ENCODE data around the gene COMMD1. TPM values are rescaled to one million over a fixed set of nuclear protein-coding genes. Genes with fewer than 3 reads are reported as not detected.

COMMD1 gene
- polyA plus RNA-seq, 1 experiment, result 44.6 TPM

DNA sequence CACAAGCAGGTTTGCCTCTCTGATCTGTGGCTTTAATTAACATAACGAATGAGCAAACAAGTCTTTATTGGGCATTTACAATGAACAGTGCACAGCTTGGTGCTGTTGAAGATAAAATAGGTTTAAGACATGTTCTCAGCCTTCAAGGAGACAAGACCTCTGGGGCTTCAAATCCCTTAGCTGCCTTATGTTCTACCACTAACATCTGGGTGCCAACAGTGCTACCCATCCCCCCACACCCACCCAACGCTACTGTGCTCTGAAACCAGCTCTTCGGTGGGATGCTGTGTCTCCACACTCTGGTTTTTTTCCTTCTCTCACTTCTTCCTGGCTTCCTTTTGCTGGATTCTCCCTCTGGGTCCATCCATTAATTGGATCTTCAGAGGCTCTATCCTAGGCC is 276.4 kb downstream of the COMMD1 start:
- Histone ChIP-seq H3K36me3 (ENCODE audit: control insufficient read depth, insufficient read depth, low read length) (no peaks in the 10 kb centered on the region), H3K27me3 (ENCODE audit: control insufficient read depth, insufficient read depth, low read length) (no peaks in the 10 kb centered on the region), H3K4me3 (ENCODE audit: low read depth, low read length) (no peak overlapping the region)
- ChIA-PET CTCF (no interaction called here), POLR2A (no interaction called here)
- TF ChIP-seq, protein P1, sequence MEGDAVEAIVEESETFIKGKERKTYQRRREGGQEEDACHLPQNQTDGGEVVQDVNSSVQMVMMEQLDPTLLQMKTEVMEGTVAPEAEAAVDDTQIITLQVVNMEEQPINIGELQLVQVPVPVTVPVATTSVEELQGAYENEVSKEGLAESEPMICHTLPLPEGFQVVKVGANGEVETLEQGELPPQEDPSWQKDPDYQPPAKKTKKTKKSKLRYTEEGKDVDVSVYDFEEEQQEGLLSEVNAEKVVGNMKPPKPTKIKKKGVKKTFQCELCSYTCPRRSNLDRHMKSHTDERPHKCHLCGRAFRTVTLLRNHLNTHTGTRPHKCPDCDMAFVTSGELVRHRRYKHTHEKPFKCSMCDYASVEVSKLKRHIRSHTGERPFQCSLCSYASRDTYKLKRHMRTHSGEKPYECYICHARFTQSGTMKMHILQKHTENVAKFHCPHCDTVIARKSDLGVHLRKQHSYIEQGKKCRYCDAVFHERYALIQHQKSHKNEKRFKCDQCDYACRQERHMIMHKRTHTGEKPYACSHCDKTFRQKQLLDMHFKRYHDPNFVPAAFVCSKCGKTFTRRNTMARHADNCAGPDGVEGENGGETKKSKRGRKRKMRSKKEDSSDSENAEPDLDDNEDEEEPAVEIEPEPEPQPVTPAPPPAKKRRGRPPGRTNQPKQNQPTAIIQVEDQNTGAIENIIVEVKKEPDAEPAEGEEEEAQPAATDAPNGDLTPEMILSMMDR (IDR thresholded peaks at IDR 0.05; ENCODE audit: insufficient read depth, low read depth, low read length), result no peak
- no peak for DNase-seq (ENCODE audit: low read depth)

DNA sequence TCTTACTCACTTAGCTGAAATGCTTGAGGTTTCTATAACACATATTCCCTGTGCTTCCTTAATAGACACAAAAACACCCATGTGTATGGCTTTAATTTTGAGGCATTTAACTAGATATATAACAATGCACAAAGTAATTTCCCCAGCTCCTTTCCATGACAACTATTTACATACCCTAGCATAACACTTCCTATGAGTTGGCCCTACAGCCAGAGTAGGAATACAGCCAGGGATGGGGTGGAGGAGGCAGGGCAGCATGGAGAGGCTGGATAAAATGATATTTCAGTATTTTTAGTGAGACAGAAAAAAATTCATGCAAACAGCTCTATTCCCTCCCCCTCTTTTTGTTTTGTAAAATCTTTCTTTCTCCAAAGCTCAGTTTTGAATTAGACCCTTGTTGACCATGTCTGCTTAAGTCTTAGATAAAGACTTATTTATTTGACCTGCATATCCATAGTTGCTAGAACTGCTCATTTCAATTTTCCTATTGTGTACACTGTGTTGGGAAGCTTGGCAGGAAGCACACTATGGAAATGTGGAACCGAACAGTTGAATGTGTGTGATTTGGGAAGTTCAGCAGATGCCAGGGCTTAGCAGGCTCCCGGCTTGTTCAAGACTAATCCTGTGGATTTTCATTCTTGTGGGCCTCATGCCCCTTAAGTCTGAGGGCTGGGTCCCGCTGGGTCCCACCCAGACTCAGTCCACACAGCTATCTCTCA is 279.2 kb downstream of the COMMD1 start:
- ChIA-PET POLR2A (no interaction called here), CTCF (interaction anchor here (0.6 kb wide), 1 partner anchor 175 kb away, joined by 3 read pairs; no protein-coding TSS in a partner anchor)
- no peak for DNase-seq (ENCODE audit: low read depth)
- Histone ChIP-seq H3K27me3 (ENCODE audit: control insufficient read depth, insufficient read depth, low read length) (no peaks in the 10 kb centered on the region), H3K4me3 (ENCODE audit: low read depth, low read length) (no peak overlapping the region), H3K36me3 (ENCODE audit: control insufficient read depth, insufficient read depth, low read length) (no peaks in the 10 kb centered on the region)
- TF ChIP-seq, protein P1 (IDR thresholded peaks at IDR 0.05; ENCODE audit: insufficient read depth, low read depth, low read length), result no peak

Small RNA genes lying within 50 kb of the gene (small RNA-seq; reads per million reads assigned to genes)
- not detected for gene RF00019 (ENCODE audit: insufficient read length, low read depth, low replicate concordance)

Other genes starting within 250 kb of the COMMD1 start
- 0.20 and 0.33 TPM in 2 replicates for gene FAM161A, start 51.6 kb upstream of the COMMD1 start, polyA plus RNA-seq (2011; rRNA removed)
- gene CCT4, start 17.0 kb upstream of the COMMD1 start, polyA plus RNA-seq (2011; rRNA removed), result 61.0 and 108 TPM in 2 replicates

All from BJ (cell line).